ENCODE measurements around the gene NOL12.
A peak's percentile ranks its signal among the peaks of the same experiment; 100 is the strongest.
"Not testable (repeated sequence)": the region's sequence is repeated elsewhere in the genome, so short reads cannot be mapped to it uniquely, and the experiment has no call there.

NOL12 gene

DNA sequence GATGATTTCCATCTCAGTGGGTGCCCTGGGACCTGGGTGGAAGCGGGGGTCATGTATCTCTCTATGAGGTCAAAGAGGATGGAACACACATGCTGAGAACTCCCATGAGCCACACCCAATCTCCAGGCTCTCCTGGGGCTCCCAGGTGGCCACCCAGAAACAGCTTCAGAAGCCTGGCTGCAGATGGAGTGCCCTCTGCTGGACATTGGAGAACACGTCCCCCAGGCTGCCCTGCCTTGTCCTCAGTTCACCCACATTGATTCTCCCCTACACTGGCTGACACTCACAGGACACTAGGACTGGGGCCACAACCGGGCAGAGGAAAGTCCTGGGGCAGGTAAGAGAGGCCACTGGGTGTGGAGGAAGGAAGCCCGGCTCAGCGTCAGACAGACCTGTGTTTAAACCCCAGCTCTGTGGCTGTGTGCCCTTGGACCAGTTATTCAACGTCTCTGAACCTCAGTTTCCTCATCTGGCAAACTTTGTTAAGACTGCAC lies 4.5 kb upstream of the NOL12 start:
- TF ChIP-seq ZFX (IDR thresholded peaks at IDR 0.05; ENCODE audit: borderline replicate concordance), result no peak
- TF ChIP-seq, protein P1, sequence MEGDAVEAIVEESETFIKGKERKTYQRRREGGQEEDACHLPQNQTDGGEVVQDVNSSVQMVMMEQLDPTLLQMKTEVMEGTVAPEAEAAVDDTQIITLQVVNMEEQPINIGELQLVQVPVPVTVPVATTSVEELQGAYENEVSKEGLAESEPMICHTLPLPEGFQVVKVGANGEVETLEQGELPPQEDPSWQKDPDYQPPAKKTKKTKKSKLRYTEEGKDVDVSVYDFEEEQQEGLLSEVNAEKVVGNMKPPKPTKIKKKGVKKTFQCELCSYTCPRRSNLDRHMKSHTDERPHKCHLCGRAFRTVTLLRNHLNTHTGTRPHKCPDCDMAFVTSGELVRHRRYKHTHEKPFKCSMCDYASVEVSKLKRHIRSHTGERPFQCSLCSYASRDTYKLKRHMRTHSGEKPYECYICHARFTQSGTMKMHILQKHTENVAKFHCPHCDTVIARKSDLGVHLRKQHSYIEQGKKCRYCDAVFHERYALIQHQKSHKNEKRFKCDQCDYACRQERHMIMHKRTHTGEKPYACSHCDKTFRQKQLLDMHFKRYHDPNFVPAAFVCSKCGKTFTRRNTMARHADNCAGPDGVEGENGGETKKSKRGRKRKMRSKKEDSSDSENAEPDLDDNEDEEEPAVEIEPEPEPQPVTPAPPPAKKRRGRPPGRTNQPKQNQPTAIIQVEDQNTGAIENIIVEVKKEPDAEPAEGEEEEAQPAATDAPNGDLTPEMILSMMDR (IDR thresholded peaks at IDR 0.05), result peak; percentile 92
- H3K27ac ChIP-seq, result no peak overlapping the region

DNA sequence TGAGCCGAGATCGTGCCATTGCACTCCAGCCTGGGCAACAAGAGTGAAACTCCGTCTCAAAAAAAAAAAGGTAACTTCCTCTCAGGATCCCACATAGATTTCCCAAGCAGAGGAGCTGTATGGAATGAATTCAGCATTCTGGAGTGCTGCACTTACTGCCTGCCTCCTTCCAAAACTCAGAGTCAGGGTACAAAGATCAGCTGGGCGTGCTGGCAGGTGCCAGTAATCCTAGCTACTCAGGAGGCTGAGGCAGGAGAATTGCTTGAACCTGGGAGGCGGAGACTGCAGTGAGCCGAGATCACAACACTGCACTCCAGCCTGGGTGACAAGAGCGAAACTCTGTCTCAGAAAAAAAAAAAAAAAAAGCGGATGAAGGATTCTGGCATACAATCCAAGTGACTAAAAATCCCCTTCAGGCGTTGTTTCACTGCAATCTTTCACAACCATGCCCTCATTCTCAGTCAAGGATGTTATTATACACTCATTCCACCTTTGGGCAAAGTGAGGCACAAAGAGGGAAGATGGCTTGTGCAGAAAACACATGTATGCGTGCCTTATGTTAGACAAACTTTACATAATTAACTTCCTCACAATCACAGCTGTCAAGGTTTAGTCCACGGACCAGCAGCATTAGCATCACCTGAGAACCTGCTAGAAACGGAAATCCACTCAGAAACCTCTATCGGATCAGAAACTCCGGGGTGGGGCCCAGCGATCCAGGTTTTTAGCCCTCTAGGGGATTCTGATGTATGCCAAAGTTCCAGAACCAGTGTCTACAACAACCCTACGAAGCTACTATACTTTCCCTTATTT lies 1.1 kb upstream of the NOL12 start:
- H3K27ac ChIP-seq, result peak overlapping the region; percentile 80; the same call in 1 of the 2 replicates
- TF ChIP-seq, protein P1 (IDR thresholded peaks at IDR 0.05), result no peak
- no peak for TF ChIP-seq ZFX (IDR thresholded peaks at IDR 0.05; ENCODE audit: borderline replicate concordance)

DNA sequence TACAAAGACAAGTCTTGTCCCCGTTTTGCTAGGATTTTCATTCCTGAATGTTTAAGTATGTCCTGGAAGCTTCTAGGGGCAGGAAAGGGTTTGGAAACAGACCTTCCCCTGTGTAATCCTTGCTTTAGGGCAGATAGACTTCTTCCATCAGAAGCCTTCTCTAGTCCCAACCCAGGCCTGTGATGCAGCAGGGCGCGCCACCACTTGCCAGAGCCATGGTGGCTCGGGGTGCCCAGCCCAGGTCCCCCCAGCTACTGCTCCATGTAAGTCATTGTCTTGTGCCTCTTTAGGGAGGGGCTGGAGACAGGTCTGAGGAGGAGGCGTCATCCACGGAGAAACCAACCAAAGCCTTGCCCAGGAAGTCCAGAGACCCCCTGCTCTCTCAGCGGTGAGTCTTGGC lies 4.3 kb downstream of the NOL12 start:
- H3K27ac ChIP-seq, result no peak overlapping the region
- TF ChIP-seq ZFX (IDR thresholded peaks at IDR 0.05; ENCODE audit: borderline replicate concordance), result no peak
- TF ChIP-seq, protein P1 (IDR thresholded peaks at IDR 0.05), result no peak

DNA sequence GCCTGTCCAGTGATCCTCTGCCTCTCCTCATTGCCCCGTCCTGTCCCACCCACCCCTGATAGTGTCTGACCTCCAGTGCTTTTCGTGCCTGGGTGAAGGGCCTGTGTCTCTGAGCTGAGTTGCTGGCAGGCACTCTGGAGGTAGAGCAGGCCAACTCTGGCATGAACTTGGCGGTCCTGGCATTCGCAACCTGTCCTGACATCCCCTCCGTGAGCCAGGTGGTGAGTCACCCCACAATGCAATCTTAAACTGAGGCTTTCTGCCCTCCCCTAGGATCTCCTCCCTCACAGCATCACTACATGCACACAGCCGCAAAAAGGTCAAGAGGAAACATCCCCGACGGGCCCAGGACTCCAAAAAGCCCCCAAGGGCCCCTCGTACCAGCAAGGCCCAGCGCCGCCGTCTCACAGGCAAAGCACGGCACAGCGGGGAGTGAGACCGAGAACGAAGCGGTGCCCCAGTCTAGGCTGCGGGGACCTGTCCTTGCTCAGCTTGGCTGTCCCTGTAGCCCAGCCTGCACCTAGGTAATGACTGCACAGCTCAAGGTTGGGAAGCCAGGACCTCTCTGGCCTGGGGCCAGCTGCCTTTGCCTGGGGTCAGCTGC lies 4.9 kb downstream of the NOL12 start:
- no peak overlapping the region for H3K27ac ChIP-seq
- TF ChIP-seq ZFX (IDR thresholded peaks at IDR 0.05; ENCODE audit: borderline replicate concordance), result no peak
- TF ChIP-seq, protein P1 (IDR thresholded peaks at IDR 0.05), result no peak

DNA sequence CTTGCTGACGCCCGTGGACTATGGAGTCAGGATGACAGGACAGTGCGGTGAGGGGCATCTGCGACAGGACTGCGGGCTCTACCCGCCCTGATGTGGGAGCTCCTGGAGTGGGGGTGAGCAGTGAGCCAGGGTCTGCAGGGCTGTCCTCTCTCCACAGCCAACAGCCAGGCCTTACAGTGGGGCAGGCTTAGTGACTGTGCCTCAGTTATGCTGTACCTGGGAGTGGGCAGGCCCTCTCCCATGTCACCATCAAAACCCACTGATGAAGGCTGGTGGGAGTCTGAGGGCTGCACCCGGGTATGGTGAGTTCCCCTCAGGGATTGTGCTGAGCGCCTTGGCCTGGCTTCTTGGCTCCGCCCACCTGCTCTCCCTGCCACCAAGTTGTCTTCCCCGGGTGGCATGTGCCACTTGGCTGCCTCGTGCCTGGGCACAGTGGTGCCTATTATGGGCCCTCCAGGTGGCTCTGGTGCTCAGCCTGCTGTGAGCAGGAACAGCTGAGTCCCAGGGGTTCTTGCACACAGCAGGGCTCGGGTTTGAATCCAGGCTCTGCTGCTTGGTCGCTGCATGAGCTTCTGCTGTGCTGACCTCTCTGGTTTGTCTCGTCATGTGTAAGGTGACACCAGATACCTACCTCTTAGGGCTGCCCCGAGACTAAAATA lies 6.6 kb downstream of the NOL12 start:
- no peak overlapping the region for H3K27ac ChIP-seq
- no peak for TF ChIP-seq ZFX (IDR thresholded peaks at IDR 0.05; ENCODE audit: borderline replicate concordance)
- TF ChIP-seq, protein P1 (IDR thresholded peaks at IDR 0.05), result no peak

DNA sequence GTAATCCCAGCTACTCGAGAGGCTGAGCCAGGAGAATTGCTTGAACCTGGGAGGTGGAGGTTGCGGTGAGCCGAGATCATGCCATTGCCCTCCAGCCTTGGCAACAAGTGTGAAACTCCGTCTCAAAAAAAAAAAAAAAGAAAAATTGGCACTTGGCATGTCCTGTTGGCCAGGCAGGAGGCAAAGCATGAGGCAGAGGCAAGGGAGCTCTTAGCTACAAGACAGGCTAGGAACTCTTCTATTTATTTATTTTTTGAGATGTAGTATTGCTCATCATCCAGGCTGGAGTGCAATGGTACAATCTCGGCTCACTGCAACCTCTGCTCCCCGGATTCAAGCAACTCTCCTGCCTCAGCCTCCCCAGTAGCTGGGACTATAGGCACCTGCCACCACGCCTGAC lies 8.0 kb downstream of the NOL12 start:
- H3K27ac ChIP-seq, result not testable (repeated sequence)

DNA sequence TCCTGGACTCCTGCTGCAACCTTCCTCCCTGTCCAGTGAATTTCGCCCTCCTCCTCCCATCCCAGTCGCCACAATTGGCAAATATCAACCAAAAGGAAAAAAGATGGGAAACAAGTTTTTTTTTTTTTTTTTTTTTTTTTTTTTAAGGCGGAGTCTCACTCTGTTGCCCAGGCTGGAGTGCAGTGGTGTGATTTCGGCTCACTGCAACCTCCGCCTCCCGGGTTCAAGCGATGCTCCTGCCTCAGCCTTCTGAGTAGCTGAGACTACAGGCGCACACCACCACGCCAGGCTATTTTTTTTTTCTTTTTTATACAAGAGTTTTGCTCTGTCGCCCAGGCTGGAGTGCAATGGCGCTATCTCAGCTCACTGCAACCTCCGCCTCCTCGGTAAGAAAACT lies 10.1 kb downstream of the NOL12 start:
- H3K27ac ChIP-seq, result peak overlapping the region; percentile 76

All from 22Rv1 (cell line).